ENCODE data around the gene ALPK1.
"Not testable (repeated sequence)": the region's sequence is repeated elsewhere in the genome, so short reads cannot be mapped to it uniquely, and the experiment has no call there.

The ALPK1 gene

GRCh38 chr4:112451104-112451503, 153.9 kb downstream of the ALPK1 start:
- DNase-seq (ENCODE audit: low read depth in 2 of 2) = no peak

- no peak for DNase-seq (ENCODE audit: low read depth in 2 of 2)
Observed at GRCh38 chr4:112451831-112452230, 154.7 kb downstream of the ALPK1 start.

- no peak for DNase-seq (ENCODE audit: low read depth in 2 of 2)
Observed at GRCh38 chr4:112453321-112453720, 156.2 kb downstream of the ALPK1 start.

GRCh38 chr4:112472318-112472717, 175.1 kb downstream of the ALPK1 start:
- DNase-seq (ENCODE audit: low read depth in 2 of 2) = no peak

- DNase-seq (ENCODE audit: low read depth in 2 of 2) = no peak
Observed at GRCh38 chr4:112473985-112474384, 176.8 kb downstream of the ALPK1 start.

- DNase-seq (ENCODE audit: low read depth in 2 of 2) = no peak
Observed at GRCh38 chr4:112485930-112486329, 188.8 kb downstream of the ALPK1 start.

- DNase-seq (ENCODE audit: low read depth in 2 of 2) = not testable (repeated sequence)
Observed at GRCh38 chr4:112490808-112491207, 193.6 kb downstream of the ALPK1 start.

Measured in stimulated activated CD8-positive, alpha-beta memory T cell treated with anti-CD3 and anti-CD28 coated beads, Interleukin-2, amount 100 ng/mL, for 48 hours (primary cell).